Measurements from ENCODE around the gene NNMT.
A peak's percentile ranks its signal among the peaks of the same experiment; 100 is the strongest.

NNMT gene

GRCh38 chr11:114251815-114252337, 44.3 kb upstream of the NNMT start:
- Histone ChIP-seq H3K27me3 (no peaks in the 10 kb centered on the region), H3K9me3 (no peaks in the 10 kb centered on the region), H3K36me3 (peaks cover 82 to 95% (median 88%) of the 10 kb centered on the region in 3 donors), H3K4me1 (peaks cover 0 to 86% (median 39%) of the 10 kb centered on the region in 4 donors), H3K4me3 (no peak overlapping the region), H3K27ac (peak overlapping the region; percentile 48 to 66)
- no peak for TF ChIP-seq CTCF (IDR thresholded peaks at IDR 0.05)
- DNase-seq: no peak
- intact Hi-C loops (cut with DNase I; ENCODE audit: low total_unique reads): loop anchor here (10.0 kb wide), 1 partner anchor 47 kb away; no protein-coding TSS in a partner anchor

- H3K4me1 ChIP-seq: peaks cover 0 to 95% (median 48%) of the 10 kb centered on the region in 4 donors
Measured at GRCh38 chr11:114252767-114253166, 43.4 kb upstream of the NNMT start.

GRCh38 chr11:114253771-114254170, 42.4 kb upstream of the NNMT start:
- H3K9me3 ChIP-seq: no peaks in the 10 kb centered on the region
- no peak for TF ChIP-seq CTCF (IDR thresholded peaks at IDR 0.05)
- no peak overlapping the region for H3K4me3 ChIP-seq
- peak overlapping the region; percentile 31 to 66 for H3K27ac ChIP-seq
- peaks cover 64 to 80% (median 71%) of the 10 kb centered on the region in 3 donors for H3K36me3 ChIP-seq
- intact Hi-C loops (cut with DNase I; ENCODE audit: low total_unique reads): loop anchor here (10.0 kb wide), 1 partner anchor 49 kb away; no protein-coding TSS in a partner anchor
- no peaks in the 10 kb centered on the region for H3K27me3 ChIP-seq
- DNase-seq: no peak
- H3K4me1 ChIP-seq: peaks cover 0 to 95% (median 57%) of the 10 kb centered on the region in 4 donors

More at GRCh38 chr11:114252767-114253166, 43.4 kb upstream of the NNMT start:
- Histone ChIP-seq H3K27me3 (no peaks in the 10 kb centered on the region), H3K9me3 (no peaks in the 10 kb centered on the region), H3K36me3 (peaks cover 74 to 90% (median 81%) of the 10 kb centered on the region in 3 donors), H3K4me3 (no peak overlapping the region), H3K27ac (peak overlapping the region; percentile 48 to 66)
- no peak for DNase-seq
- intact Hi-C loops (cut with DNase I; ENCODE audit: low total_unique reads): loop anchor here (10.0 kb wide), 1 partner anchor 48 kb away; no protein-coding TSS in a partner anchor
- no peak for TF ChIP-seq CTCF (IDR thresholded peaks at IDR 0.05)

GRCh38 chr11:114254571-114255146, 41.5 kb upstream of the NNMT start:
- intact Hi-C loops (cut with DNase I; ENCODE audit: low total_unique reads): loop anchor here (5.0 to 10.0 kb wide), 2 partner anchors 50 to 192 kb away; no protein-coding TSS in a partner anchor
- TF ChIP-seq CTCF (IDR thresholded peaks at IDR 0.05): no peak
- H3K4me1 ChIP-seq: peaks cover 0 to 100% (median 61%) of the 10 kb centered on the region in 4 donors
- no peak for DNase-seq
- peak overlapping the region in 1 of 2 donors; percentile 36 for H3K27ac ChIP-seq
- H3K27me3 ChIP-seq: no peaks in the 10 kb centered on the region
- H3K4me3 ChIP-seq: no peak overlapping the region
- H3K9me3 ChIP-seq: no peaks in the 10 kb centered on the region
- H3K36me3 ChIP-seq: peaks cover 59 to 74% (median 66%) of the 10 kb centered on the region in 3 donors

GRCh38 chr11:114255289-114255688, 40.9 kb upstream of the NNMT start:
- Histone ChIP-seq H3K27me3 (no peaks in the 10 kb centered on the region), H3K4me1 (peaks cover 0 to 100% (median 57%) of the 10 kb centered on the region in 4 donors), H3K9me3 (no peaks in the 10 kb centered on the region), H3K27ac (no peak overlapping the region), H3K4me3 (no peak overlapping the region), H3K36me3 (peaks cover 52 to 68% (median 60%) of the 10 kb centered on the region in 3 donors)
- TF ChIP-seq CTCF (IDR thresholded peaks at IDR 0.05): no peak
- DNase-seq: no peak
- intact Hi-C loops (cut with DNase I; ENCODE audit: low total_unique reads): loop anchor here (5.0 to 10.0 kb wide), 2 partner anchors 50 to 193 kb away; no protein-coding TSS in a partner anchor
